ENCODE measurements around the gene GRB10. TPM values are rescaled to one million over a fixed set of nuclear protein-coding genes. Genes with fewer than 3 reads are reported as not detected.

The GRB10 gene
- total RNA-seq, 4 donors from 2014 or later, result 40.4 to 88.6 (median 61.1) TPM

- ATAC-seq (no peak), DNase-seq (no peak)
- H3K36me3 ChIP-seq, result peaks cover 1 to 45% of the 10 kb centered on the region in 2 donors
- no peaks in the 10 kb centered on the region for H3K9me3 ChIP-seq
- H3K27me3 ChIP-seq, result no peaks in the 10 kb centered on the region
- peaks cover 10 to 20% of the 10 kb centered on the region in 2 donors for H3K4me1 ChIP-seq
- TF ChIP-seq, protein P1, sequence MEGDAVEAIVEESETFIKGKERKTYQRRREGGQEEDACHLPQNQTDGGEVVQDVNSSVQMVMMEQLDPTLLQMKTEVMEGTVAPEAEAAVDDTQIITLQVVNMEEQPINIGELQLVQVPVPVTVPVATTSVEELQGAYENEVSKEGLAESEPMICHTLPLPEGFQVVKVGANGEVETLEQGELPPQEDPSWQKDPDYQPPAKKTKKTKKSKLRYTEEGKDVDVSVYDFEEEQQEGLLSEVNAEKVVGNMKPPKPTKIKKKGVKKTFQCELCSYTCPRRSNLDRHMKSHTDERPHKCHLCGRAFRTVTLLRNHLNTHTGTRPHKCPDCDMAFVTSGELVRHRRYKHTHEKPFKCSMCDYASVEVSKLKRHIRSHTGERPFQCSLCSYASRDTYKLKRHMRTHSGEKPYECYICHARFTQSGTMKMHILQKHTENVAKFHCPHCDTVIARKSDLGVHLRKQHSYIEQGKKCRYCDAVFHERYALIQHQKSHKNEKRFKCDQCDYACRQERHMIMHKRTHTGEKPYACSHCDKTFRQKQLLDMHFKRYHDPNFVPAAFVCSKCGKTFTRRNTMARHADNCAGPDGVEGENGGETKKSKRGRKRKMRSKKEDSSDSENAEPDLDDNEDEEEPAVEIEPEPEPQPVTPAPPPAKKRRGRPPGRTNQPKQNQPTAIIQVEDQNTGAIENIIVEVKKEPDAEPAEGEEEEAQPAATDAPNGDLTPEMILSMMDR (IDR thresholded peaks at IDR 0.05 in 4 of 5, conservative IDR thresholded peaks at IDR 0.05 in 1 of 5), result no peak
- no peak for TF ChIP-seq POLR2A (IDR thresholded peaks at IDR 0.05)
- in situ Hi-C loops (cut with MboI; ENCODE audit: low sequenced_read_pairs in 4 of 4), result loop anchor here in 3 of 4 donors (10.0 kb wide), 1 partner anchor 134 kb away; no protein-coding TSS in a partner anchor
- intact Hi-C loops (cut with DNase I; ENCODE audit: low total_unique reads), result loop anchor here (5.0 to 10.0 kb wide), 2 partner anchors 194 to 466 kb away; no protein-coding TSS in a partner anchor
- H3K27ac ChIP-seq, result no peak overlapping the region
- H3K4me3 ChIP-seq, result no peak overlapping the region
Measured at GRCh38 chr7:50598460-50599343, 184.0 kb downstream of the GRB10 start.

DNA sequence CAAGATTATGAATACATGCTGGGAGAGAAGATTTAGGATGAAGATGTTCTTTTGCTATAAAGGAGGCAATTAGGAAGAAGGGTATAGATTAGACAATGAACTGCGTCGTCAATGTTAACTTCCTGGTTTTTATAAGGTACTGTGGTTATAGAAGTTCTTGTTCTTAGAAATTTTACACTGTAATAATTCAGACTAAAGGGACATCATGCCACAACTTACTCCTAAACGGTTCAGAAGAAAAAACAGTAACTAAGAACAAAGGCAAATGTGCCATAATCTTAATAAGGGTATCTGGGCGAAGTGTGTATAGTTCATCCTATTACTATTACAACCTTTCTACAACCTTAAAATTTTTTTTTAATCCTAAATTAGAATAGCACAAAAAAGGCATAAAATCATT lies 186.2 kb downstream of the GRB10 start:
- Histone ChIP-seq H3K36me3 (peaks cover 0 to 47% of the 10 kb centered on the region in 2 donors), H3K4me3 (no peak overlapping the region), H3K27me3 (no peaks in the 10 kb centered on the region), H3K27ac (no peak overlapping the region), H3K9me3 (no peaks in the 10 kb centered on the region), H3K4me1 (peaks cover 17 to 25% of the 10 kb centered on the region in 2 donors)
- intact Hi-C loops (cut with DNase I; ENCODE audit: low total_unique reads), result loop anchor here (5.0 to 10.0 kb wide), 2 partner anchors 196 to 468 kb away; no protein-coding TSS in a partner anchor
- ATAC-seq (no peak), DNase-seq (no peak)
- TF ChIP-seq POLR2A (IDR thresholded peaks at IDR 0.05), result no peak
- TF ChIP-seq, protein P1 (IDR thresholded peaks at IDR 0.05 in 4 of 5, conservative IDR thresholded peaks at IDR 0.05 in 1 of 5), result no peak
- in situ Hi-C loops (cut with MboI; ENCODE audit: low sequenced_read_pairs in 4 of 4), result loop anchor here in 3 of 4 donors (10.0 kb wide), 1 partner anchor 132 kb away; no protein-coding TSS in a partner anchor

GRCh38 chr7:50595491-50596102 lies 187.1 kb downstream of the GRB10 start:
- intact Hi-C loops (cut with DNase I; ENCODE audit: low total_unique reads), result loop anchor here (5.0 to 10.0 kb wide), 2 partner anchors 197 to 469 kb away; no protein-coding TSS in a partner anchor
- Histone ChIP-seq H3K4me1 (peaks cover 17 to 25% of the 10 kb centered on the region in 2 donors), H3K27ac (peak overlapping the region in 3 of 4 donors; percentile 5 to 48 (median 31)), H3K9me3 (no peaks in the 10 kb centered on the region), H3K27me3 (no peaks in the 10 kb centered on the region), H3K4me3 (no peak overlapping the region), H3K36me3 (peaks cover 0 to 47% of the 10 kb centered on the region in 2 donors)
- ATAC-seq (peak; percentile 46 to 89), DNase-seq (peak in 1 of 2 donors; percentile 65)
- in situ Hi-C loops (cut with MboI; ENCODE audit: low sequenced_read_pairs in 4 of 4), result loop anchor here in 3 of 4 donors (10.0 kb wide), 1 partner anchor 131 kb away; no protein-coding TSS in a partner anchor
- TF ChIP-seq POLR2A (IDR thresholded peaks at IDR 0.05), result no peak
- TF ChIP-seq, protein P1 (IDR thresholded peaks at IDR 0.05 in 4 of 5, conservative IDR thresholded peaks at IDR 0.05 in 1 of 5), result peak; percentile 44 to 64 (median 49)

DNA sequence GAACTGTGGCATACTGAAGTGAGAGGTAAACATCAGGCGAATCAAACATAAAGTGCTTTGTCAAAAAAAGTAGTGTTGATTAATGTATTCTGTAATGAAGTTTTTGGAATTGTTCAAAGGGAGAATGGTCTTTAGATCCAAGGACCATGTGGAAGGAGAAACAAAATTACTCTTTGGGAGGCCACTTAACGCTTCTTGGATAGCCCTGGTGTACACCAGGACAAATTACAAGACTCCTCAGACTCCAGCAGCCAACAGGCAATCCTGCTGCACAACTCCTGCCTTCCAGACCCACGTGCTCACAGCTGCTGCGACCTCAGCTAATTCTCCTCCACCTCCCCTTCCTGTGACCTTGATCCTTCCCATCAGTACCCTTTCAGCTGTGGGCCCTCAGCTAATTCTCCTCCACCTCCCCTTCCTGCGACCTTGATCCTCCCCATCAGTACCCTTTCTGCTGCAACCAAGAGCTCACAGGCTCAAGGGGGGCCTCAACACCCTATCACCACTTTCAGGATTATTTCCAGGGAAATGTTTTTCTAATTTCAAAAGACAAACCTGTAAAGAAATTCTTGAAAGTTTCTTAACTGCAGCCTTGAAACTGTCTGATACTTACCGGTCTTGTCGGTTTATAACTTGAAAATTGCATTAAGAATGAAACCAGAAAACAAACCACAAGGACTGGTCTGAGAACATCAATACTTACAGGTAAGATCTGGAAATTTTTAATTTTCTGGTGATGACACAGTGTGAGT lies 187.8 kb downstream of the GRB10 start:
- peaks cover 17 to 25% of the 10 kb centered on the region in 2 donors for H3K4me1 ChIP-seq
- H3K4me3 ChIP-seq, result no peak overlapping the region
- no peaks in the 10 kb centered on the region for H3K27me3 ChIP-seq
- in situ Hi-C loops (cut with MboI; ENCODE audit: low sequenced_read_pairs in 4 of 4) (loop anchor here in 3 of 4 donors (10.0 kb wide), 1 partner anchor 130 kb away; no protein-coding TSS in a partner anchor), intact Hi-C loops (cut with DNase I; ENCODE audit: low total_unique reads) (loop anchor here (5.0 to 10.0 kb wide), 4 partner anchors 93 to 470 kb away; no protein-coding TSS in a partner anchor)
- H3K9me3 ChIP-seq, result no peaks in the 10 kb centered on the region
- TF ChIP-seq, protein P1 (IDR thresholded peaks at IDR 0.05 in 4 of 5, conservative IDR thresholded peaks at IDR 0.05 in 1 of 5), result no peak
- TF ChIP-seq POLR2A (IDR thresholded peaks at IDR 0.05), result no peak
- H3K36me3 ChIP-seq, result peaks cover 0 to 47% of the 10 kb centered on the region in 2 donors
- ATAC-seq (no peak), DNase-seq (no peak)
- H3K27ac ChIP-seq, result peak overlapping the region in 3 of 4 donors; percentile 5 to 48 (median 9)
